HG02763 (cell line): Measurements from ENCODE around the gene HDAC4.

Experiments used
- ATAC-seq: cut with Tn5 transposase; IDR thresholded peaks from one replicate; pipeline ENCODE4 v1.9.1; 2021; ENCODE audit warnings: mild to moderate bottlenecking, moderate library complexity; ENCODE audit not compliant: unreplicated experiment

Gene HDAC4

GRCh38 chr2:239226677-239227581 lies 173.9 kb downstream of the HDAC4 start:
- ATAC-seq = no peak

- ATAC-seq = no peak
Measured at GRCh38 chr2:239225871-239226561, 174.8 kb downstream of the HDAC4 start.

GRCh38 chr2:239225371-239225851 lies 175.4 kb downstream of the HDAC4 start:
- no peak for ATAC-seq

DNA sequence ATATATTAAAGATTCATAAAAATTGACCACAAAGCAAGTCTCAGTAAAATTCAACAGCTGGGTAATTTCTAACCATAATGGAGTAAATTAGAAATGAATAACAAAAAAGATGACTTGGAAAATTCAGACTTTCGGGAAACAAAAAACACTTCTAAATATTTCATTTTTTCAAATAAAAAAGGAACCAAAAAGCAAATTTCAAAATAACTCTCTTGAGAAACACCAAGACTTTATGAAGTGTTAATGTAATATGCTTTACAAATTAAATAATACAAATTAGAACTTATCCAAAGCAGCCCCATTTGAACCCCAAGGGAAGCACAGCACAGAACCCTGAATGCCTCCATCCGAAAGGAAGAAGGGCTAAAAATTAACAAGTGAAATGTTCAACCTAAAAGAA lies 175.9 kb downstream of the HDAC4 start:
- no peak for ATAC-seq

GRCh38 chr2:239224199-239224570 lies 176.6 kb downstream of the HDAC4 start:
- no peak for ATAC-seq

- ATAC-seq = no peak
Measured at GRCh38 chr2:239223310-239224198, 177.3 kb downstream of the HDAC4 start.

DNA sequence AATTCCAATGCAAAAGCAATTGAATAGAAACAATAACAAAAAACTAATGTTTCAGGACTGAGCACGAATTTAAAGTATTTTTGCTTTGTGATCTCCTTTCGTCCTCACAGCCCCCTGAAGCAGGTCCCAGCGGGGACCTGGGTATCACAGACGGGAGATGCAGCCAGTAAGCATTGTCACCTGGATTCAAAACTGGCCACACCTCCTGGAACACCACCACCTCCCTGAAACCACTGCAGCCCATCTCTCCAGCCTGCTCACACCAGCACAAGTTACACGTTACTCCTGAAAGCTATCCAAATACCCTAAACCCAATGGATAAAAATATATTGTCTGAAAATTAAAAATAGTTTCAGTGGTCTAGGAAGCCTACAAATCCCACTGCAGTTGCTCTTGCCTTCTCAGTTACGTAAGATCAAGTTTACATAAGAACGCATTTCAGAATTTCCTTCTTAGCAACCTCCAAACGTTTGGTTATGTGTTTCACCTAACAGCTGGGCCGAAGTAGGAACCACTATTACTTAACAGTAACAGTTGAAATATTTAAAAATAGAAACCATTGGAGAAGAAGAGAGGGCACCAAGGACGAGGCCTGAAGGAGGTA lies 178.0 kb downstream of the HDAC4 start:
- ATAC-seq = no peak

GRCh38 chr2:239222312-239222660 lies 178.5 kb downstream of the HDAC4 start:
- ATAC-seq = no peak

GRCh38 chr2:239220981-239221396 lies 179.8 kb downstream of the HDAC4 start:
- no peak for ATAC-seq

DNA sequence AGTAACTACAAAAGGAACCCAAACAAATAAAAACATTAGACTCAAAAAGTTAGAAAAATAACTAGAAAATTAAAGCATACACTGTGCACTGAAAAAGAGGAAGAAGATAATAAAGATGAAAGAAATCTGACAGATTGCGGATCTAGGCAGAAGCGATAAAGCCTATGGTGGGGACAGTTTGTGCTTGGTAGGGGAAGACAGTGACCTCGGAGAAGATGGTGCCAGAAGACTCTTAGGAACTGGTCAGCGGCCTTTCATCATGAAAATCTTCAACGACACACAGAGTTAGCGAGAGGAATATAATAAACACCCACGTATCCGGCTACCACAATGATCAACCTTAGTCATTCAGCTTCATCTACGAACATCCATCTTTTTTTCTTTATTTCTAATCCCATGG lies 180.5 kb downstream of the HDAC4 start:
- no peak for ATAC-seq

- no peak for ATAC-seq
Measured at GRCh38 chr2:239216614-239217273, 184.1 kb downstream of the HDAC4 start.

GRCh38 chr2:239215988-239216613 lies 184.7 kb downstream of the HDAC4 start:
- ATAC-seq = no peak

GRCh38 chr2:239215136-239215925 lies 185.5 kb downstream of the HDAC4 start:
- ATAC-seq = no peak

- ATAC-seq = no peak
Measured at GRCh38 chr2:239214725-239215124, 186.1 kb downstream of the HDAC4 start.

- no peak for ATAC-seq
Measured at GRCh38 chr2:239213643-239214101, 187.1 kb downstream of the HDAC4 start.

DNA sequence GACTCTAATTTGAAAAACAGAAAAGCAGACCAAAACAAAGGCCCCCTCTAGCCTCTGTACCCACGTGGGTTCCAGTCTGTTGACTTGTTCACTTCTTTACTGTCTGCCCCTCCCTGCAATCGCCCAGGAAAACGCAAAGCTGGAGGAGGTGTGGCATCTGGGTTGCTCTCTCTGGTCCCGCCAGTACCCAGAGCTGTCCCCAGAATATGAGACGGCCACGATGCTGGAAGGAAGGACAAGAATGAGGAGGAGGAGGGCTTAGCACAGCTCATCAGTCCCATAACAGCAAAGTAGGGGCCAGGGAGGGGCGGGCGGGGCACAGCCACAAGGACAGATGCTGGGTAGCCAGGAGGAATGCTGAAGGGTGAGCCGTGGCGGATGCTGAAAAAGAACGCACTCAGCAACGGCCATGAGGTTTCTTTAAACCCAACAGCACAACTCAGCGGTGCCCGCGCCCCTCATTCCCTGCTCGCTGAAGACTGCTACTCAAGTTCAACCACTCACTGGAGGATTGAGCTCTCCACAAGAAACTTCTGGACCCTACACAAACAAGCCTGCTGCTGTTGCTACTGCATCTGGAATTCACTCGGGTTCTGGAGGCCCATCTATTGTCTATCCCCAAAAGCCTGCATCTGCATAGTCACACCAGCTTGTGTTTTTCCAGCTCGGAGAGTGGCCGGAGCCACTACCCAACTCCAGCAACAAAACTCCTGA lies 187.7 kb downstream of the HDAC4 start:
- no peak for ATAC-seq

GRCh38 chr2:239212121-239212928 lies 188.5 kb downstream of the HDAC4 start:
- no peak for ATAC-seq
